Measurements from ENCODE around the gene CCDC178. TPM values are rescaled to one million over a fixed set of nuclear protein-coding genes. Genes with fewer than 3 reads are reported as not detected.

CCDC178 gene
- total RNA-seq, 1 experiment from 2014 or later = not detected

DNA sequence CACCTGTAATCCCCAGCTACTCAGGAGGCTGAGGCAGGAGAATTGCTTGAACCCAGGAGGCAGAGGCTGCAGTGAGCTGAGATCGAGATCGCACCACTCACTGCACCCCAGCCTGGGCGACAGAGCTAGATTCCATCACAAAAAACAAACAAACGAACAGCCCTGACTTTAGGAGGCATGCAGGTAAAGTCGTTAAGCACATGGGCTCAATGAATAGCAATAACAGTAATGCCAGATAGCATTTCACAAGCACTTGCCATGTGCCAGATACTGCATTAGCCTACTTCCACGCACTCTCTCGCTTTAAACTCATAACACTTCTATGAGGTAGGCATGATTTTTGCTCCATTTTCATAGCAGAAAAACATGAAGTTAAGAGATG lies 532.1 kb downstream of the CCDC178 start:
- no peaks in the 10 kb centered on the region for H3K4me1 ChIP-seq (replicated peaks; ENCODE audit: insufficient read depth)
- H3K4me3 ChIP-seq = no peak overlapping the region
- no peaks in the 10 kb centered on the region for H3K79me2 ChIP-seq (ENCODE audit: low read depth)
- no peaks in the 10 kb centered on the region for H3K36me3 ChIP-seq (ENCODE audit: low read depth)
- no peak overlapping the region for H2AFZ ChIP-seq
- H3K9me2 ChIP-seq (ENCODE audit: insufficient read depth) = no peaks in the 10 kb centered on the region
- POLR2A ChIA-PET (ENCODE audit: unreplicated experiment) = no interaction called here
- intact Hi-C loops (cut with micrococcal nuclease; ENCODE audit: unreplicated experiment) = no loop called here
- no TSS peak for BruUV-seq (replicated peaks)
- H3K9me3 ChIP-seq (ENCODE audit: insufficient read depth, low read depth) = no peaks in the 10 kb centered on the region
- H3K27me3 ChIP-seq (ENCODE audit: insufficient read depth, low read depth) = no peaks in the 10 kb centered on the region
- H3F3A ChIP-seq (ENCODE audit: insufficient read depth, low read depth) = no peaks in the 10 kb centered on the region
- H4K20me1 ChIP-seq (ENCODE audit: insufficient read depth) = no peaks in the 10 kb centered on the region
- H3K4me2 ChIP-seq = no peak overlapping the region
- no peak for DNase-seq
- CTCF ChIA-PET = no interaction called here
- no peak overlapping the region for H3K27ac ChIP-seq
- TF ChIP-seq CTCF (conservative IDR thresholded peaks at IDR 0.05) (no peak), EZH2 (IDR thresholded peaks at IDR 0.05; ENCODE audit: low read depth) (no peak)

DNA sequence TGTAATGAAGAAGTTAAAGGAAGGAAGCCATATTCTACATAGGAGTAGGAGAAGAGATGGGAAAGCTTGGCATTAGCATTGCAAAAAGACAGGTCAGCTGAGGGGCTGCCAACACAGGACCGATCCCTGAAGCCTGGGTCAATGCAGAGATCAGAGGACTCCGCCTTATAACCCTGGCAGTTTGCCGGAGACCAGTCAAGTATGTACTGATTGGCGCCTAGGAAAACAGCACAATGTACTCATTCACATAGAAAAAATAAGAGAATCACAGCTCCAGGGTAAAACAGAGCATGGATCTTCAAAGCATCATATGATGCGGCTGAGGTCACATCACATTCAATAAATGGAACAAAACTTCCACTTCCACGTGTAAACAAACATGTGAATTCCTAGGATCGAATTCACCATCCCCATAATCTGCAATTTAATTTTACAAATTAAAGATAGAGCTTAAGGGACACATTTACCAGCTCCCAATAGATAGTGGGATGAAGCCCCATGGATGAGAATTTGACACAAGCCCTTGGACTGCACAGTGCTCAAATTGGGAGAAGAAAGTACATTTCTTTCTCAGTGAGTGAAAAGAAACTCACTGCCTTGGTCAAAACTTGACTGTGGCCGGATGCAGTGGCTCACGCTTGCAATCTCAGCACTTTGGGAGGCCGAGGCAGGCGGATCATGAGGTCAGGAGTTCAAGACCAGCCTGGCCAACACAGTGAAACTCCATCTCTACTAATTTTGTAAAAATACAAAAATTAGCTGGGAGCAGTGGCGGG lies 532.7 kb downstream of the CCDC178 start:
- Histone ChIP-seq H3K27ac (no peak overlapping the region), H3F3A (ENCODE audit: insufficient read depth, low read depth) (no peaks in the 10 kb centered on the region), H4K20me1 (ENCODE audit: insufficient read depth) (no peaks in the 10 kb centered on the region), H3K9me2 (ENCODE audit: insufficient read depth) (no peaks in the 10 kb centered on the region), H3K4me2 (no peak overlapping the region), H3K36me3 (ENCODE audit: low read depth) (no peaks in the 10 kb centered on the region), H3K9me3 (ENCODE audit: insufficient read depth, low read depth) (no peaks in the 10 kb centered on the region), H3K4me1 (replicated peaks; ENCODE audit: insufficient read depth) (no peaks in the 10 kb centered on the region), H3K4me3 (no peak overlapping the region), H3K79me2 (ENCODE audit: low read depth) (no peaks in the 10 kb centered on the region), H3K27me3 (ENCODE audit: insufficient read depth, low read depth) (no peaks in the 10 kb centered on the region), H2AFZ (no peak overlapping the region)
- TF ChIP-seq EZH2 (IDR thresholded peaks at IDR 0.05; ENCODE audit: low read depth) = no peak
- no peak for TF ChIP-seq CTCF (conservative IDR thresholded peaks at IDR 0.05)
- intact Hi-C loops (cut with micrococcal nuclease; ENCODE audit: unreplicated experiment) = no loop called here
- DNase-seq = no peak
- CTCF ChIA-PET = no interaction called here
- BruUV-seq (replicated peaks) = no TSS peak
- POLR2A ChIA-PET (ENCODE audit: unreplicated experiment) = no interaction called here

GRCh38 chr18:32907311-32907585 lies 533.3 kb downstream of the CCDC178 start:
- no peak for TF ChIP-seq EZH2 (IDR thresholded peaks at IDR 0.05; ENCODE audit: low read depth)
- TF ChIP-seq CTCF (conservative IDR thresholded peaks at IDR 0.05) = no peak
- no peaks in the 10 kb centered on the region for H4K20me1 ChIP-seq (ENCODE audit: insufficient read depth)
- H2AFZ ChIP-seq = no peak overlapping the region
- POLR2A ChIA-PET (ENCODE audit: unreplicated experiment) = no interaction called here
- no peaks in the 10 kb centered on the region for H3K9me3 ChIP-seq (ENCODE audit: insufficient read depth, low read depth)
- no peaks in the 10 kb centered on the region for H3K27me3 ChIP-seq (ENCODE audit: insufficient read depth, low read depth)
- H3K4me2 ChIP-seq = no peak overlapping the region
- BruUV-seq (replicated peaks) = no TSS peak
- intact Hi-C loops (cut with micrococcal nuclease; ENCODE audit: unreplicated experiment) = no loop called here
- H3K4me3 ChIP-seq = no peak overlapping the region
- no peaks in the 10 kb centered on the region for H3K79me2 ChIP-seq (ENCODE audit: low read depth)
- no peaks in the 10 kb centered on the region for H3K4me1 ChIP-seq (replicated peaks; ENCODE audit: insufficient read depth)
- CTCF ChIA-PET = no interaction called here
- H3K9me2 ChIP-seq (ENCODE audit: insufficient read depth) = no peaks in the 10 kb centered on the region
- no peaks in the 10 kb centered on the region for H3K36me3 ChIP-seq (ENCODE audit: low read depth)
- no peaks in the 10 kb centered on the region for H3F3A ChIP-seq (ENCODE audit: insufficient read depth, low read depth)
- no peak overlapping the region for H3K27ac ChIP-seq
- no peak for DNase-seq

Measured in PC-9 (cell line).